Sigmoid colon (tissue), 3 donors: ENCODE data around the gene CSH1.

Source experiments
- CTCF ChIP-seq, 4 experiments: fragments of 450-650 bp in 3 of 4; fragments of 200-600 bp in 1 of 4; IDR thresholded peaks; one replicate each; pipeline ENCODE4 v1.5.1; 2016 to 2019; ENCODE audit warnings: antibody characterized with exemption in 4 of 4, mild to moderate bottlenecking in 3 of 4, moderate library complexity in 2 of 4
- POLR2A ChIP-seq, 2 donors: fragments of 450-650 bp; IDR thresholded peaks; one replicate each; pipeline ENCODE4 v1.6.1; 2016; ENCODE audit warnings: antibody characterized with exemption in 2 of 2, mild to moderate bottlenecking in 2 of 2, moderate library complexity in 2 of 2

GRCh38 chr17:63880706-63881105 lies 15.7 kb downstream of the CSH1 start:
- TF ChIP-seq POLR2A (IDR thresholded peaks at IDR 0.05) = no peak
- TF ChIP-seq CTCF (IDR thresholded peaks at IDR 0.05) = no peak
